Lung (tissue), 12 donors: ENCODE data around the gene YY1AP1. TPM values are rescaled to one million over a fixed set of nuclear protein-coding genes. Genes with fewer than 3 reads are reported as not detected.
"Not testable (repeated sequence)": the region's sequence is repeated elsewhere in the genome, so short reads cannot be mapped to it uniquely, and the experiment has no call there.

Experiments used
- ATAC-seq: fragments of 200-7000 bp; cut with Tn5 transposase; one replicate; pipeline ENCODE4 v1.9.1; 2020; ENCODE audit warnings: moderate number of reproducible peaks; ENCODE audit not compliant: insufficient read depth, low FRiP score
- DNase-seq, 3 donors: peaks; one replicate each; pipeline ENCODE4 v3.0.0-alpha.2; 2013 to 2017
- H3K27ac ChIP-seq, 2 donors: one replicate each; pipeline ENCODE4 v1.5.1; 2013; ENCODE audit warnings: mild to moderate bottlenecking in 2 of 2, moderate library complexity in 2 of 2, control low read depth in 1 of 2, inconsistent platforms in 1 of 2, low read depth in 1 of 2, low read length in 1 of 2
- H3K27me3 ChIP-seq, 3 donors: one replicate each; pipeline ENCODE4 v1.5.1; 2013; ENCODE audit warnings: low read length in 2 of 3; ENCODE audit not compliant: control insufficient read depth in 3 of 3, insufficient read depth in 3 of 3
- H3K36me3 ChIP-seq, 4 donors: one replicate each; pipeline ENCODE4 v1.5.1; 2013; ENCODE audit warnings: low read length in 4 of 4, mild to moderate bottlenecking in 1 of 4, moderate library complexity in 1 of 4; ENCODE audit not compliant: control insufficient read depth in 4 of 4, insufficient read depth in 4 of 4
- H3K4me1 ChIP-seq, 5 donors: one replicate each; pipeline ENCODE4 v1.5.1; 2013; ENCODE audit warnings: low read length in 5 of 5, mild to moderate bottlenecking in 2 of 5, moderate library complexity in 1 of 5; ENCODE audit not compliant: control insufficient read depth in 5 of 5, insufficient read depth in 5 of 5
- H3K4me3 ChIP-seq: one replicate; pipeline ENCODE4 v1.5.1; 2013; ENCODE audit warnings: mild to moderate bottlenecking, control low read depth, moderate library complexity
- H3K9ac ChIP-seq, 2 donors: one replicate each; pipeline ENCODE4 v1.5.1; 2013; ENCODE audit warnings: low read length in 2 of 2, control low read depth in 1 of 2; ENCODE audit not compliant: insufficient read depth in 1 of 2
- H3K9me3 ChIP-seq, 4 donors: one replicate each; pipeline ENCODE4 v1.5.1; 2013; ENCODE audit warnings: low read length in 3 of 4, mild to moderate bottlenecking in 1 of 4, moderate library complexity in 1 of 4; ENCODE audit not compliant: control insufficient read depth in 4 of 4, insufficient read depth in 3 of 4
- CTCF ChIP-seq: IDR thresholded peaks from 2 replicates; pipeline ENCODE4 v1.5.1; 2012; ENCODE audit warnings: mild to moderate bottlenecking; ENCODE audit errors: control extremely low read depth, extremely low read depth
- WGBS, 2 donors: extraction: QIAGEN DNeasy Blood & Tissue Kit; methylation state at CpG; one replicate each; pipeline ENCODE4 v1.1.7; 2013; 5-methylcytosine and 5-hydroxymethylcytosine counted together
- polyA plus RNA-seq, 2 donors: library from polyadenylated mRNA; stranded (reverse); fragments of 200-250 nt; gene quantifications; one replicate each; pipeline ENCODE4 v1.2.1, GENCODE V29; 2013
- total RNA-seq, 2 donors: library from RNA; depleted of rRNA in 1 of 2; stranded (reverse); fragments of >200 nt in 1 of 2; gene quantifications; one replicate each; pipeline ENCODE4 v1.2.1, GENCODE V29; 2014 to 2021
- donor health status: control.
- donor health status: control.
- donor health status: Bipolar disorder and iron deficiency.
- donor health status: healthy.
- donor health status: DM: yes; HTN: yes; CAD: no.

Gene YY1AP1
- total and polyA plus RNA-seq, 4 donors: 25.7 to 177 (median 48.3) TPM

DNA sequence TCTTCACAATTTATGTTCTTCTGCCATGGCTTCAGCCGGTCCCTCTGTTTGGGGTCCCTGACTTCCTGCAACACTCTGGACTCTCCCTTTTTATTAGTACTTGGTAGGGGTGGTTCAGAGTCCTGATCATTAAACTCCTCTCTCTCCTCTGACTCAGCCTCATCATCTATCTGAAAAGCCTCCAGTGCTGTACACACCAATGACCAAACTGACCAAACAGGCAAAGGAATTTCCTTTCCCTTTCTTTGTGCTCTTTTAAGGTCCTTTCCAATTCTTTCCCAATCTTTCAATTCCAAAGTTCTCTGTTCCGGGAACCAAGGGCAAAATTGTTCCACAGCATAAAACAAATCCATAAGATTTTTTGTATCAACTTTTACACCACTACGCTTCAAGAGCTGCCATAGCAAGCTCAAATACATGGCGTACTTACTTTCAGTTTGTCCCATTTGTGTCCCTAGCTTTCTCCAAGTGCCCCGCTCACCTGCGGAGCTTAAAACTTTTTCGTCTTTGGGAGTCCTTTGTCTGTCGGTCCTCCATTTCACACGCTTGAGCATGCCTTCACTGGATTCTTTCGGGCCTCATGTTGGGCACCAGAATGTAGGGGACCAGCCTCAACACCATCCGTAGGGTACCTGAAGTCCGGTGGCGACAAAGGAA lies 9.9 kb upstream of the YY1AP1 start:
- 95% methylated on average over 13 of the region's 13 CpGs for WGBS, 2 donors
- no peaks in the 10 kb centered on the region for H3K9me3 ChIP-seq
- H3K36me3 ChIP-seq: no peaks in the 10 kb centered on the region
- peaks cover 0 to 14% (median 0%) of the 10 kb centered on the region in 5 donors for H3K4me1 ChIP-seq
- no peak overlapping the region for H3K9ac ChIP-seq
- ATAC-seq: no peak
- no peak for DNase-seq
- TF ChIP-seq CTCF: no peak
- H3K4me3 ChIP-seq: no peak overlapping the region
- no peak overlapping the region for H3K27ac ChIP-seq
- no peaks in the 10 kb centered on the region for H3K27me3 ChIP-seq

DNA sequence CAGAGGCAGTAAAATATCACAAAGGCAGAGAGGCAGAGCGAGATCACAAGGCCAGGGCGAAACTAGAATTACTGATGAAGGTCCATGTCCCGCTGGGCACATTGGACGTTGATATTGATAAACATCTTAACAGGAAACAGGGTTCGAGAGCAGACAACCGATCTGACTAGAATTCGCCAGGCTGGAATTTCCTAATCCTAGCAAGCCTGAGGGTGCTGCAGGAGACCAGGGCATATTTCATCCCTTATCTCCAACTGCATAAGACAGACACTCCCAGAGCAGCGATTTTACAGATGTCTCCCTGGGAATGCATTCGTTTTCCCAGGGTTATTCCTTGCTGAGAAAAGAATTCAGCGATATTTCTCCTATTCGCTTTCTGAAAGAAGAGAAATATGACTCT lies 9.0 kb upstream of the YY1AP1 start:
- not testable (repeated sequence) for H3K4me3 ChIP-seq, H3K9ac ChIP-seq, H3K27me3 ChIP-seq, ATAC-seq, DNase-seq, H3K9me3 ChIP-seq, H3K27ac ChIP-seq, H3K36me3 ChIP-seq
- peaks cover 0 to 14% (median 0%) of the 10 kb centered on the region in 5 donors for H3K4me1 ChIP-seq
- 87% methylated on average over 11 of the region's 11 CpGs for whole genome bisulfite sequencing, 2 donors

GRCh38 chr1:155697046-155697445 lies 8.5 kb upstream of the YY1AP1 start:
- no peak overlapping the region for H3K27ac ChIP-seq
- H3K4me3 ChIP-seq: no peak overlapping the region
- no peaks in the 10 kb centered on the region for H3K27me3 ChIP-seq
- DNase-seq (no peak), ATAC-seq (no peak)
- H3K9me3 ChIP-seq: no peaks in the 10 kb centered on the region
- peaks cover 0 to 2% (median 0%) of the 10 kb centered on the region in 4 donors for H3K36me3 ChIP-seq
- H3K4me1 ChIP-seq: peaks cover 0 to 14% (median 0%) of the 10 kb centered on the region in 5 donors
- no peak overlapping the region for H3K9ac ChIP-seq
- 97% methylated on average over 10 of the region's 10 CpGs for WGBS, 2 donors
- TF ChIP-seq CTCF: no peak

- no peak for DNase-seq
- TF ChIP-seq CTCF: no peak
- no peak overlapping the region for H3K4me3 ChIP-seq
Measured at GRCh38 chr1:155696524-155696923, 8.0 kb upstream of the YY1AP1 start.

More at GRCh38 chr1:155696524-155696923, 8.0 kb upstream of the YY1AP1 start:
- no peak overlapping the region for H3K9ac ChIP-seq
- H3K9me3 ChIP-seq: no peaks in the 10 kb centered on the region
- ATAC-seq: no peak
- H3K4me1 ChIP-seq: peaks cover 0 to 14% (median 0%) of the 10 kb centered on the region in 5 donors
- H3K36me3 ChIP-seq: peaks cover 0 to 2% (median under 1%) of the 10 kb centered on the region in 4 donors
- no peak overlapping the region for H3K27ac ChIP-seq
- H3K27me3 ChIP-seq: no peaks in the 10 kb centered on the region
